ENCODE data around the gene NPHP4. TPM values are rescaled to one million over a fixed set of nuclear protein-coding genes. Genes with fewer than 3 reads are reported as not detected.
A peak's percentile ranks its signal among the peaks of the same experiment; 100 is the strongest.

NPHP4 gene
- polyA plus RNA-seq, 3 donors = 0.39 to 13.7 (median 1.2) TPM

DNA sequence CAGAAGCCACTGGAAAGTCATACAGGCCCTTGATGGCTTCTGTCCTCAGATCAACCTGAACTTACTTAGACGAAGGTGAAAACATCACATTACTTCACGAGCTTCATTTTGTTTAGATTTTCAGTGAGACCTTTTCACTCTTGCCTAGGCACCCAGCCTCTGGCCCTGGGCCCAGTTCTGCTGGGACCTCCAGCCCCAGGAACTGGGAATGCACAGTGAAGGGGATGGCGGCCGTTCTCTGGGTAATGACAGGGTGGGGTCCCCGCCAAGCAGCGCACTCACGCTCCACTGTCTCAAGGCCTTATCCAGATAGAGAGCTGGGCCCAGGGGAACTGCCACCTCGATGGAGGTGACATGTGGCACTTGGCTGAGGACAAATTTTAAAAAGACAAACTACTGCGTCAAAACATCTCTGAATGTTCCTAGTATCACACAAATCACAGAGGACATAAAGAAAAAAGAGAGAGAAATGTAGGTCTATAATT is 54.8 kb downstream of the NPHP4 start:
- Histone ChIP-seq H3K9me3 (replicated peaks in 1 of 2; ENCODE audit: control insufficient read depth in 1 of 2, insufficient read depth in 1 of 2, low read length in 2 of 2) (no peaks in the 10 kb centered on the region), H3K79me2 (ENCODE audit: insufficient read depth, low read length) (no peaks in the 10 kb centered on the region), H2AFZ (ENCODE audit: insufficient read depth, low read depth, low read length, poor library complexity, severe bottlenecking) (no peak overlapping the region), H3K9ac (ENCODE audit: insufficient read depth, low read length, poor library complexity, severe bottlenecking) (no peak overlapping the region), H4K20me1 (ENCODE audit: insufficient read depth, low read length) (no peaks in the 10 kb centered on the region), H3K4me1 (ENCODE audit: control insufficient read depth in 1 of 2, insufficient read depth in 2 of 2, low read length in 2 of 2) (no peaks in the 10 kb centered on the region), H3K4me3 (replicated peaks in 1 of 3; ENCODE audit: low read depth in 2 of 3, low read length in 3 of 3) (no peak overlapping the region), H3K36me3 (replicated peaks in 1 of 2; ENCODE audit: control insufficient read depth in 1 of 2, insufficient read depth in 2 of 2, low read length in 2 of 2) (peaks cover 6% of the 10 kb centered on the region in 2 donors), H3K4me2 (replicated peaks; ENCODE audit: extremely low read depth, low read length, poor library complexity, severe bottlenecking) (no peak overlapping the region), H3K27me3 (ENCODE audit: control insufficient read depth in 2 of 2, insufficient read depth in 2 of 2, low read length in 2 of 2) (no peaks in the 10 kb centered on the region), H3K27ac (ENCODE audit: low read depth in 1 of 2, low read length in 2 of 2) (no peak overlapping the region)
- peak overlapping the region in 1 of 7 donors; percentile 9 for H3K27ac Mint-ChIP-seq
- DNase-seq = no peak
- TF ChIP-seq, protein P1, sequence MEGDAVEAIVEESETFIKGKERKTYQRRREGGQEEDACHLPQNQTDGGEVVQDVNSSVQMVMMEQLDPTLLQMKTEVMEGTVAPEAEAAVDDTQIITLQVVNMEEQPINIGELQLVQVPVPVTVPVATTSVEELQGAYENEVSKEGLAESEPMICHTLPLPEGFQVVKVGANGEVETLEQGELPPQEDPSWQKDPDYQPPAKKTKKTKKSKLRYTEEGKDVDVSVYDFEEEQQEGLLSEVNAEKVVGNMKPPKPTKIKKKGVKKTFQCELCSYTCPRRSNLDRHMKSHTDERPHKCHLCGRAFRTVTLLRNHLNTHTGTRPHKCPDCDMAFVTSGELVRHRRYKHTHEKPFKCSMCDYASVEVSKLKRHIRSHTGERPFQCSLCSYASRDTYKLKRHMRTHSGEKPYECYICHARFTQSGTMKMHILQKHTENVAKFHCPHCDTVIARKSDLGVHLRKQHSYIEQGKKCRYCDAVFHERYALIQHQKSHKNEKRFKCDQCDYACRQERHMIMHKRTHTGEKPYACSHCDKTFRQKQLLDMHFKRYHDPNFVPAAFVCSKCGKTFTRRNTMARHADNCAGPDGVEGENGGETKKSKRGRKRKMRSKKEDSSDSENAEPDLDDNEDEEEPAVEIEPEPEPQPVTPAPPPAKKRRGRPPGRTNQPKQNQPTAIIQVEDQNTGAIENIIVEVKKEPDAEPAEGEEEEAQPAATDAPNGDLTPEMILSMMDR (IDR thresholded peaks at IDR 0.05) = no peak
- peaks cover 0 to 2% (median 0%) of the 10 kb centered on the region in 3 donors for H3K27me3 Mint-ChIP-seq (ENCODE audit: low read depth in 3 of 3)
- 100% methylated on average over 7 of the region's 9 CpGs for WGBS (ENCODE audit: insufficient coverage)
- intact Hi-C loops (cut with micrococcal nuclease) = no loop called here
- H3K4me1 Mint-ChIP-seq = peaks cover 5% of the 10 kb centered on the region
- H3K4me3 Mint-ChIP-seq = no peak overlapping the region
- H3K9me3 Mint-ChIP-seq = peaks cover 0 to 2% (median 0%) of the 10 kb centered on the region in 7 donors
- peaks cover 18 to 19% of the 10 kb centered on the region in 2 donors for H3K36me3 Mint-ChIP-seq

DNA sequence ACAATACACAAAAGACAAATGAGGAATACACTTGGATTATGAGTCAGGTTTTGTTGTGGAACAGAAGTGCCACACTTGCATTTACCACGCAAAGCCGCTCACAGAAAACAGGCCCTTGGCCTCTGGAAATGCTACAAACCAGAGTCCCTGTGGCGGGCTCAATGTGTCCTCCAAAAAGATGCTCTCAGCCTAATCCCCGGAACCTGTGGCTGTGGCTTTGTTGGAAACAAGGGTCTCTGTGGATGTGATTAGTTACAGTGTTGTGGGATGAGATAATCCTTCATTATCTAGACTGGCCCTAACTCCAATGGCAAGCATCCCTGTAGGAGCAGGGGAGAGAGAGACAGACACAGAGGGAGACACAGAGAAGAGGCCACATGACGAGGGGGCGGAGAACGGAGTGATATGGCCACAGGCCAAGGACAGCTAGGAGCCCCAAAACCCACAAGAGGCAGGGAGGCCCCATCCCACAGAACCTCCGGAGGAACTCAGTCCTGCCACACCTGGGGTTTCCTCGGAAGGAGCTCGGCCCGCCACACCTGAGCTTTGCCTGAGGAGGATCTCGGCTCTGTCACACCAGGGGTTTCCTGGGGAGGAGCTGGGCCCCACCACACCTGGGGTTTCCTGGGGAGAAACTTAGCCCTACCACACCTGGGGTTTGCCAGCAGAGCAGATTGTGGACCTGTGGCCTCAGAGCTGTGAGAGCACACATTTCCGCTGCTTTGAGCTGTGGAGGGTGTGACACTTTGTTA is 55.4 kb downstream of the NPHP4 start:
- Histone ChIP-seq H4K20me1 (ENCODE audit: insufficient read depth, low read length) (no peaks in the 10 kb centered on the region), H3K27ac (ENCODE audit: low read depth in 1 of 2, low read length in 2 of 2) (no peak overlapping the region), H3K4me2 (replicated peaks; ENCODE audit: extremely low read depth, low read length, poor library complexity, severe bottlenecking) (no peak overlapping the region), H3K79me2 (ENCODE audit: insufficient read depth, low read length) (no peaks in the 10 kb centered on the region), H3K9ac (ENCODE audit: insufficient read depth, low read length, poor library complexity, severe bottlenecking) (no peak overlapping the region), H3K27me3 (ENCODE audit: control insufficient read depth in 2 of 2, insufficient read depth in 2 of 2, low read length in 2 of 2) (no peaks in the 10 kb centered on the region), H2AFZ (ENCODE audit: insufficient read depth, low read depth, low read length, poor library complexity, severe bottlenecking) (no peak overlapping the region), H3K9me3 (replicated peaks in 1 of 2; ENCODE audit: control insufficient read depth in 1 of 2, insufficient read depth in 1 of 2, low read length in 2 of 2) (no peaks in the 10 kb centered on the region), H3K36me3 (replicated peaks in 1 of 2; ENCODE audit: control insufficient read depth in 1 of 2, insufficient read depth in 2 of 2, low read length in 2 of 2) (peaks cover 6 to 12% of the 10 kb centered on the region in 2 donors), H3K4me3 (replicated peaks in 1 of 3; ENCODE audit: low read depth in 2 of 3, low read length in 3 of 3) (no peak overlapping the region), H3K4me1 (ENCODE audit: control insufficient read depth in 1 of 2, insufficient read depth in 2 of 2, low read length in 2 of 2) (no peaks in the 10 kb centered on the region)
- WGBS (ENCODE audit: insufficient coverage) = 91% methylated on average over 10 of the region's 13 CpGs
- intact Hi-C loops (cut with micrococcal nuclease) = no loop called here
- TF ChIP-seq, protein P1 (IDR thresholded peaks at IDR 0.05) = no peak
- no peak for DNase-seq
- H3K4me1 Mint-ChIP-seq = peaks cover 5% of the 10 kb centered on the region
- peaks cover 0 to 2% (median 0%) of the 10 kb centered on the region in 7 donors for H3K9me3 Mint-ChIP-seq
- H3K27me3 Mint-ChIP-seq (ENCODE audit: low read depth in 3 of 3) = peaks cover 0 to 2% (median 0%) of the 10 kb centered on the region in 3 donors
- no peak overlapping the region for H3K27ac Mint-ChIP-seq
- no peak overlapping the region for H3K4me3 Mint-ChIP-seq
- H3K36me3 Mint-ChIP-seq = peaks cover 22 to 23% of the 10 kb centered on the region in 2 donors
